Panc1 (cell line): Measurements from ENCODE around the gene TESMIN.

Source experiments
- CTCF ChIP-seq: fragments of 450-650 bp; IDR thresholded peaks from 2 replicates; pipeline ENCODE4 v1.5.1; 2017; ENCODE audit warnings: mild to moderate bottlenecking
- REST ChIP-seq, 2 experiments: IDR thresholded peaks; 2 replicates each; pipeline ENCODE4 v1.6.1; 2011 to 2012; ENCODE audit warnings: low read depth in 2 of 2, control low read depth in 1 of 2, low read length in 1 of 2, mild to moderate bottlenecking in 1 of 2, moderate library complexity in 1 of 2; ENCODE audit not compliant: insufficient read depth in 1 of 2

DNA sequence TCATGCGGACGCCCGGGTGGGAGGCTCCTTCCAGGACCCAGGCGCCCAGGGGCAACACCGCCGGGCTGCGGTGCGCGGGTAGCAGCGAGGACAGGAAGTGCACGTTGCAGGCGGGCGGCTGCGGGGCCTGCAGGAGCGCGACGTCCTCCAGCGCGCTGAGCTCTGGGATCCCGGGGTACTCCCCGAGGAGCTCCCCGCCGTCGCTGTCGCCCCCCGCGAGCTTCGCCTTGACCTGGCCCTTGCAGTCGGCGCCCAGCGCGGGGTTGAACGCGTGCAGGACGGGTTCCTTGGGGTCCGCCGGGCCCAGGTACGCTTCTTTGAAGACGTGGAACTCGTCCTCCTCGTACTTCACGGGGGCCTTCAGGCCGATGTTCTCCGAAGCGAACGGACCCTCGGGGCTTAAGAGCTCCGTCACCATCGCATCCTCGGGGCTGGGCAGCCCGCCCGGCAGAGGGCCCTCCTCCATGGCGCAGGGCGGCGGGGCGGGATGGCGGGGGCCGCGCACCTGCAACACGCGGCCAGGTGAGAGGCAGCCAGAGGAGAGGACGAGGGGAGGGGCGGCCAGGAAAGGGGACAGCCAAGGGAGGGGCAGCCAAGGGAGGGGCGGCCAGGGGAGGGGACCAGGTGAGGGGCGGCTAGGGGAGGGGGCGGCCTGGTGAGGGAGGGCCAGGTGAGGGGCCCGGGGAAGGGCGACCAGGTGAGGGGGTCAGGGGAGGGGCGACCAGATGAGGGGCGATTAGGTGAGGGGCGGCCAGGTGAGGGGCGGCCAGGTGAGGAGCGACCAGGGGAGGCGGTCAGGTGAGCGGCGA, 921 bp downstream of the TESMIN start:
- TF ChIP-seq CTCF (no peak), REST (IDR thresholded peaks at IDR 0.05; ENCODE audit: insufficient read depth in 1 of 2, low read depth in 2 of 2, low read length in 1 of 2) (no peak)
